DND-41 (cell line): Measurements from ENCODE around the gene NCOR2.
"Not testable (repeated sequence)": the region's sequence is repeated elsewhere in the genome, so short reads cannot be mapped to it uniquely, and the experiment has no call there.

Experiments
- ATAC-seq: fragments of 200-7000 bp; cut with Tn5 transposase; 3 replicates; pipeline ENCODE4 v1.9.1; 2021; ENCODE audit warnings: low read depth; ENCODE audit not compliant: insufficient read depth
- DNase-seq: peaks from one replicate; pipeline ENCODE4 v3.0.0-alpha.2; 2020
- H2AFZ ChIP-seq: 2 replicates; pipeline ENCODE4 v1.6.0; 2012; ENCODE audit warnings: low read depth, low read length
- H3K27ac ChIP-seq: 2 replicates; pipeline ENCODE4 v1.5.1; 2012; ENCODE audit warnings: low read length, inconsistent platforms
- H3K27me3 ChIP-seq: fragments of 200-600 bp; sonication (generic); 2 replicates; pipeline ENCODE4 v1.6.0; 2012; ENCODE audit warnings: low read length, mild to moderate bottlenecking, inconsistent platforms; ENCODE audit not compliant: insufficient read depth, poor library complexity
- H3K36me3 ChIP-seq: 2 replicates; pipeline ENCODE4 v1.5.1; 2012; ENCODE audit warnings: low read length, inconsistent platforms; ENCODE audit not compliant: insufficient read depth
- H3K4me1 ChIP-seq: 2 replicates; pipeline ENCODE4 v1.5.1; 2012; ENCODE audit warnings: mild to moderate bottlenecking, low read length; ENCODE audit not compliant: insufficient read depth
- H3K4me2 ChIP-seq: 2 replicates; pipeline ENCODE4 v1.6.0; 2012; ENCODE audit warnings: mild to moderate bottlenecking, moderate library complexity, low read length, inconsistent platforms; ENCODE audit not compliant: insufficient read depth
- H3K4me3 ChIP-seq, 2 experiments: fragments of 200-600 bp in 1 of 2; shearing (Covaris generic) in 1 of 2; 2 replicates each; pipeline ENCODE4 v1.5.1; 2012 to 2016; ENCODE audit warnings: inconsistent platforms in 2 of 2, low read length in 2 of 2, mild to moderate bottlenecking in 2 of 2, low read depth in 1 of 2, moderate library complexity in 1 of 2
- H3K79me2 ChIP-seq: 2 replicates; pipeline ENCODE4 v1.6.0; 2012; ENCODE audit warnings: low read length, inconsistent platforms; ENCODE audit not compliant: insufficient read depth
- H3K9ac ChIP-seq: 2 replicates; pipeline ENCODE4 v1.6.0; 2012; ENCODE audit warnings: low read depth, mild to moderate bottlenecking, inconsistent platforms, low read length, moderate library complexity
- H3K9me3 ChIP-seq: 2 replicates; pipeline ENCODE4 v1.5.1; 2012; ENCODE audit warnings: low read length, moderate library complexity, mild to moderate bottlenecking, inconsistent platforms; ENCODE audit not compliant: insufficient read depth, severe bottlenecking
- H4K20me1 ChIP-seq: 2 replicates; pipeline ENCODE4 v1.6.0; 2012; ENCODE audit warnings: low read length; ENCODE audit not compliant: insufficient read depth
- CTCF ChIP-seq: IDR thresholded peaks from 2 replicates; pipeline ENCODE4 v1.5.1; 2012; ENCODE audit warnings: borderline replicate concordance, low read length, moderate library complexity, mild to moderate bottlenecking; ENCODE audit not compliant: poor library complexity, severe bottlenecking; ENCODE audit errors: extremely low read depth
- EZH2 ChIP-seq: IDR thresholded peaks from 3 replicates; pipeline ENCODE4 v1.6.1; 2012; ENCODE audit warnings: borderline replicate concordance, low read depth, mild to moderate bottlenecking, moderate library complexity, low read length, inconsistent platforms; ENCODE audit not compliant: severe bottlenecking

NCOR2 gene

GRCh38 chr12:124586756-124587155, 19.3 kb upstream of the NCOR2 start:
- no peak for ATAC-seq
- no peaks in the 10 kb centered on the region for H3K36me3 ChIP-seq
- peaks cover 13% of the 10 kb centered on the region for H3K4me1 ChIP-seq
- no peaks in the 10 kb centered on the region for H4K20me1 ChIP-seq
- H3K4me3 ChIP-seq = no peak overlapping the region
- no peak overlapping the region for H3K9ac ChIP-seq
- no peak overlapping the region for H3K27ac ChIP-seq
- H3K27me3 ChIP-seq = no peaks in the 10 kb centered on the region
- TF ChIP-seq EZH2 (no peak), CTCF (no peak)
- H3K9me3 ChIP-seq = no peaks in the 10 kb centered on the region
- no peak for DNase-seq
- no peak overlapping the region for H3K4me2 ChIP-seq
- H3K79me2 ChIP-seq = no peaks in the 10 kb centered on the region
- no peak overlapping the region for H2AFZ ChIP-seq

DNA sequence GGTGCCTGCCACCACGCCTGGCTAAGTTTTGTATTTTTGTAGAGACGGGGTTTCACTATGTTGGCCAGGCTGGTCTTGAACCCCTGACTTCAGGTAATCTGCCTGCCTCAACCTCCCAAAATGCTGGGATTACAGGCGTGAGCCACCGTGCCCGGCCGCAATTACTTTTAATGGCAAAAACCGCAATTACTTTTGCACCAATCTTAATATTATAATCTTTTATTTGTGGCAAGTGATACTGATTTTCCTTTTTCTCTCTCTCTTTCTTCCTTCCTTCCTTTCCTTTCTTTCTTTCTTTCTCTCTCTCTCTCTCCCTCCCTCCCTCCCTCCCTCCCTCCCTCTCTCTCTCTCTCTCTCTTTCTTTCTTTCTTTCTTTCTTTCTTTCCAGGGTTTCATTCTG, 17.1 kb upstream of the NCOR2 start:
- H3K4me3 ChIP-seq, H3K9me3 ChIP-seq, H3K27ac ChIP-seq, H4K20me1 ChIP-seq, DNase-seq, H3K36me3 ChIP-seq, H3K79me2 ChIP-seq, H3K4me2 ChIP-seq, H2AFZ ChIP-seq, H3K9ac ChIP-seq, H3K27me3 ChIP-seq, ATAC-seq: not testable (repeated sequence)
- peaks cover 10% of the 10 kb centered on the region for H3K4me1 ChIP-seq

DNA sequence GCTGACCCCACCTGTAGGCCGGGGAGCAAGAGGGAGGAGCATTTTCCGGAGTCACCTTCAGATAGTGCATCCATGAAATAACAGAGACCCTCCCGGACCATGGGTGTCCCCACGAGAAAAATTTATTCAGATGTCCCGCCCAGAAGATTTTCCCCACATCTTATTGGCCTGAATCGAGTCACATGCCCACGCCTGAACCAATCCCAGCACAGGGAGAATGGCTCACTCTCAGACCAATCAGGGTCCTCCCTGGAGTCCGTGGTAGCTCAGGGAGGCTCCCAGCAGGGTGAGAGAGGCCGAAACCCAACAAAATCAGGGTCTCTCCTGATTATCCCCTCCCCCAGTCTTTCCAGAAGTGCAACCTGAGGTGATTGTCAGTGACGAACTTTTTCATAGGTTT, 16.4 kb upstream of the NCOR2 start:
- Histone ChIP-seq H3K4me1 (peaks cover 4% of the 10 kb centered on the region), H3K27me3 (no peaks in the 10 kb centered on the region), H3K79me2 (no peaks in the 10 kb centered on the region), H3K36me3 (no peaks in the 10 kb centered on the region), H3K9ac (no peak overlapping the region), H3K27ac (no peak overlapping the region), H3K4me3 (no peak overlapping the region), H2AFZ (no peak overlapping the region), H3K9me3 (no peaks in the 10 kb centered on the region), H4K20me1 (no peaks in the 10 kb centered on the region), H3K4me2 (no peak overlapping the region)
- ATAC-seq (no peak), DNase-seq (no peak)
- TF ChIP-seq EZH2 = no peak
- TF ChIP-seq CTCF = no peak

DNA sequence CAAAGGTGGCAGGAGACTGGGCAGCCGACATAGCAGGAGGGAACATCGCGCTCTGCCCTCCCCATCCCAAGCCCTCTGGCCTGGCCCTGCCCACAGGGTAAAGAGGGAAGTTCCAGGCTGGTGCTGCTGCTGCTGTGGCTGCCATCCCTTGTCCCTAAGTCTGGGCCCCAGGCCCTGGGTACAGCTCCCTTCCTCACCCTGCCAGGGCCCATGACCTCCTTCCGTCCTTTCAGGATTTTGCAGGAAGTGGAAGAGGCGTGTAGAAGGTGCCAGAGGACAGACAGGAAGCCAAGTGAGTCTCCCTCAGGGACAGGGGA, 14.7 kb upstream of the NCOR2 start:
- Histone ChIP-seq H3K27me3 (no peaks in the 10 kb centered on the region), H3K79me2 (no peaks in the 10 kb centered on the region), H3K27ac (no peak overlapping the region), H3K4me3 (no peak overlapping the region), H3K9me3 (no peaks in the 10 kb centered on the region), H3K9ac (no peak overlapping the region), H3K4me1 (no peaks in the 10 kb centered on the region), H4K20me1 (no peaks in the 10 kb centered on the region), H2AFZ (no peak overlapping the region), H3K36me3 (no peaks in the 10 kb centered on the region), H3K4me2 (no peak overlapping the region)
- no peak for ATAC-seq
- TF ChIP-seq EZH2 (no peak), CTCF (no peak)
- DNase-seq = no peak
